B cell (primary cell): ENCODE measurements around the gene GIMAP6. TPM values are rescaled to one million over a fixed set of nuclear protein-coding genes. Genes with fewer than 3 reads are reported as not detected.
"Not testable (repeated sequence)": the region's sequence is repeated elsewhere in the genome, so short reads cannot be mapped to it uniquely, and the experiment has no call there.

Experiments used
- ATAC-seq: fragments of 200-7000 bp; cut with Tn5 transposase; one replicate; pipeline ENCODE4 v1.10.0; 2021; ENCODE audit warnings: low read depth, mild to moderate bottlenecking, moderate number of reproducible peaks, moderate library complexity
- CTCF ChIA-PET: fragments of 350-600 bp; sonication (Branson Sonifier 250); formaldehyde crosslinking; loops from one replicate; lab custom pipeline; 2021; ENCODE audit warnings: antibody characterized with exemption, inconsistent platforms; lab: Charles Lee
- POLR2A ChIA-PET: fragments of 350-600 bp; sonication (Branson Sonifier 250); formaldehyde crosslinking; loops from one replicate; lab custom pipeline; 2021; ENCODE audit warnings: antibody characterized with exemption; lab: Charles Lee
- DNase-seq: peaks from one replicate; pipeline ENCODE4 v3.0.0; 2013
- H2AFZ ChIP-seq: 2 replicates; pipeline ENCODE4 v1.6.1; 2012; ENCODE audit warnings: mild to moderate bottlenecking, low read depth, low read length; ENCODE audit not compliant: insufficient read depth, poor library complexity, severe bottlenecking
- H3K27ac ChIP-seq, 2 donors: 1 replicate in 1 of 2; 2 replicates in 1 of 2; pipeline ENCODE4 v1.5.1; 2012 to 2013; ENCODE audit warnings: low read length in 2 of 2, mild to moderate bottlenecking in 2 of 2, moderate library complexity in 1 of 2
- H3K27me3 ChIP-seq, 4 experiments: fragments of 200-600 bp in 1 of 4; sonication (generic) in 1 of 4; replicated peaks in 1 of 4; 1 replicate in 2 of 4; 2 replicates in 2 of 4; pipeline versions ENCODE4 v1.6.1 to v1.7.0; 2013 to 2016; ENCODE audit warnings: low read length in 3 of 4, mild to moderate bottlenecking in 2 of 4, mixed read lengths in 1 of 4, moderate library complexity in 1 of 4; ENCODE audit not compliant: insufficient read depth in 4 of 4, control insufficient read depth in 3 of 4; ENCODE audit errors: control extremely low read depth in 1 of 4
- H3K36me3 ChIP-seq, 2 experiments: replicated peaks in 1 of 2; 1 replicate in 1 of 2; 2 replicates in 1 of 2; pipeline versions ENCODE4 v1.6.1 to v1.7.1; 2013; ENCODE audit warnings: low read length in 1 of 2; ENCODE audit not compliant: insufficient read depth in 2 of 2, control insufficient read depth in 1 of 2; ENCODE audit errors: control extremely low read depth in 1 of 2, extremely low read depth in 1 of 2
- H3K4me1 ChIP-seq, 2 donors: fragments of 200-600 bp in 1 of 2; sonication (generic) in 1 of 2; 1 replicate in 1 of 2; 2 replicates in 1 of 2; pipeline versions ENCODE4 v1.5.1 to v1.6.1; 2013 to 2017; ENCODE audit warnings: low read length in 2 of 2; ENCODE audit not compliant: control insufficient read depth in 2 of 2, insufficient read depth in 2 of 2
- H3K4me2 ChIP-seq: replicated peaks from 2 replicates; pipeline ENCODE3; 2012; ENCODE audit warnings: mild to moderate bottlenecking, low read depth, low read length; ENCODE audit not compliant: poor library complexity, severe bottlenecking
- H3K4me3 ChIP-seq, 5 experiments: fragments of 200-600 bp in 1 of 5; sonication (generic) in 1 of 5; 1 replicate in 3 of 5; 2 replicates in 2 of 5; pipeline versions ENCODE4 v1.5.1 to v1.7.0; 2011 to 2016; ENCODE audit warnings: low read length in 4 of 5, mild to moderate bottlenecking in 4 of 5, low read depth in 2 of 5, control low read depth in 1 of 5, moderate library complexity in 1 of 5; ENCODE audit not compliant: insufficient read depth in 1 of 5; ENCODE audit errors: control extremely low read depth in 1 of 5, extremely low read depth in 1 of 5
- H3K79me2 ChIP-seq: fragments of 200-600 bp; sonication (generic); one replicate; pipeline ENCODE4 v1.6.0; 2016; ENCODE audit warnings: low read length; ENCODE audit not compliant: control insufficient read depth, insufficient read depth
- H3K9ac ChIP-seq: fragments of 200-600 bp; sonication (generic); 2 replicates; pipeline ENCODE4 v1.6.1; 2017; ENCODE audit warnings: mild to moderate bottlenecking, low read length, moderate library complexity
- H3K9me3 ChIP-seq, 3 donors: one replicate each; pipeline versions ENCODE4 v1.6.1 to v1.7.1; 2013; ENCODE audit warnings: low read length in 2 of 3; ENCODE audit not compliant: control insufficient read depth in 2 of 3, insufficient read depth in 1 of 3; ENCODE audit errors: control extremely low read depth in 1 of 3
- H4K20me1 ChIP-seq: 2 replicates; pipeline ENCODE4 v1.6.0; 2012; ENCODE audit warnings: mild to moderate bottlenecking, low read length; ENCODE audit not compliant: insufficient read depth, control insufficient read depth, poor library complexity, severe bottlenecking
- H3K27ac Mint-ChIP-seq: one replicate; pipeline ENCODE4 v1.8.0; 2021; ENCODE audit warnings: mixed read lengths
- H3K27me3 Mint-ChIP-seq: one replicate; pipeline ENCODE4 v1.8.0; 2021; ENCODE audit warnings: mixed read lengths
- H3K4me1 Mint-ChIP-seq: one replicate; pipeline ENCODE4 v1.8.0; 2021; ENCODE audit warnings: mixed read lengths
- H3K4me3 Mint-ChIP-seq: one replicate; pipeline ENCODE4 v1.8.0; 2021; ENCODE audit warnings: mixed read lengths
- H3K9me3 Mint-ChIP-seq: one replicate; pipeline ENCODE4 v1.8.0; 2022; ENCODE audit warnings: mixed read lengths; ENCODE audit not compliant: insufficient read depth
- EZH2 ChIP-seq: IDR thresholded peaks from 2 replicates; pipeline ENCODE4 v1.6.1; 2012; ENCODE audit warnings: borderline replicate concordance, low read depth, mild to moderate bottlenecking, moderate library complexity, low read length; ENCODE audit not compliant: insufficient read depth, poor library complexity, severe bottlenecking
- WGBS: methylation state at CpG from one replicate; pipeline ENCODE4 v1.1.5; 2013; ENCODE audit warnings: missing lambda C conversion rate; ENCODE audit not compliant: insufficient coverage; 5-methylcytosine and 5-hydroxymethylcytosine counted together
- intact Hi-C: fragments of 100-400 bp; cut with micrococcal nuclease; formaldehyde crosslinking; loops from one replicate; pipeline ENCODE4 v1.10.0; 2022
- polyA plus RNA-seq: library from polyadenylated mRNA; depleted of rRNA; stranded (reverse); fragments of >200 nt; gene quantifications from 2 replicates; pipeline ENCODE4 v1.2.3, GENCODE V29; 2012
- total RNA-seq, 2 donors: library from RNA; stranded (reverse); fragments of 120-200 nt in 1 of 2; gene quantifications; 1 replicate in 1 of 2; 2 replicates in 1 of 2; pipeline versions ENCODE4 v1.2.3 to v1.2.4, GENCODE V29; 2013 to 2022
- TF ChIP-seq, protein P1 (sequence below): fragments of 200-600 bp; IDR thresholded peaks from one replicate; pipeline ENCODE4 v1.8.0; 2022; ENCODE audit warnings: antibody characterized with exemption, mild to moderate bottlenecking

Gene GIMAP6
- total and polyA plus RNA-seq, 2 donors (not counting 1 experiment from before 2014, with no cell fraction given), result 0.39 to 0.45 TPM

DNA sequence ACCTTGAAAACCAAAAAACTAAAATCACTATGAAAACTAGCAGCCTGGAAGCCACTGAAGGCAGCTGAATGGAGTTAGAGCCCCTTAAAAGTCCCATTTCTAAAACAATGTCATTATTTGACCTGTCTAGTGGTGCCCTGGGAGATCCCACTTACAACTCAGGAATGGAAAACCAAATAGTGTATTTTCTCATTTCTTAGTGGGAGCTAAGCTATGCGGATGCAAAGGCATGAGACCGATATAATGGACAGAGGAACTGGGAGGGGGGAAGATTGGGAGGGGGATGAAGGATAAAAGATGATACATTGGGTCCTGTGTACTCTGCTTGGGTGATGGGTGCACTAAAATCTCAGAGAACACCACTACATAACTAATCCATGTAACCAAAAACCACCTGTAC is 43.5 kb upstream of the GIMAP6 start:
- Mint-ChIP-seq H3K27ac (no peak overlapping the region), H3K4me3 (no peak overlapping the region), H3K27me3 (peaks cover 6% of the 10 kb centered on the region), H3K9me3 (no peaks in the 10 kb centered on the region), H3K4me1 (peaks cover 13% of the 10 kb centered on the region)
- DNase-seq (no peak), ATAC-seq (no peak)
- no peak overlapping the region for H3K4me3 ChIP-seq
- no peak overlapping the region for H3K9ac ChIP-seq
- ChIA-PET POLR2A (no interaction called here), CTCF (interaction anchor here (1.0 kb wide), 1 partner anchor 103 kb away, joined by 3 read pairs; no protein-coding TSS in a partner anchor)
- peaks cover 7 to 14% of the 10 kb centered on the region in 2 donors for H3K4me1 ChIP-seq
- no peaks in the 10 kb centered on the region for H3K27me3 ChIP-seq
- H4K20me1 ChIP-seq, result no peaks in the 10 kb centered on the region
- no peaks in the 10 kb centered on the region for H3K36me3 ChIP-seq
- no CpG with 5 or more reads among the region's 2 CpGs for WGBS
- TF ChIP-seq, protein P1, sequence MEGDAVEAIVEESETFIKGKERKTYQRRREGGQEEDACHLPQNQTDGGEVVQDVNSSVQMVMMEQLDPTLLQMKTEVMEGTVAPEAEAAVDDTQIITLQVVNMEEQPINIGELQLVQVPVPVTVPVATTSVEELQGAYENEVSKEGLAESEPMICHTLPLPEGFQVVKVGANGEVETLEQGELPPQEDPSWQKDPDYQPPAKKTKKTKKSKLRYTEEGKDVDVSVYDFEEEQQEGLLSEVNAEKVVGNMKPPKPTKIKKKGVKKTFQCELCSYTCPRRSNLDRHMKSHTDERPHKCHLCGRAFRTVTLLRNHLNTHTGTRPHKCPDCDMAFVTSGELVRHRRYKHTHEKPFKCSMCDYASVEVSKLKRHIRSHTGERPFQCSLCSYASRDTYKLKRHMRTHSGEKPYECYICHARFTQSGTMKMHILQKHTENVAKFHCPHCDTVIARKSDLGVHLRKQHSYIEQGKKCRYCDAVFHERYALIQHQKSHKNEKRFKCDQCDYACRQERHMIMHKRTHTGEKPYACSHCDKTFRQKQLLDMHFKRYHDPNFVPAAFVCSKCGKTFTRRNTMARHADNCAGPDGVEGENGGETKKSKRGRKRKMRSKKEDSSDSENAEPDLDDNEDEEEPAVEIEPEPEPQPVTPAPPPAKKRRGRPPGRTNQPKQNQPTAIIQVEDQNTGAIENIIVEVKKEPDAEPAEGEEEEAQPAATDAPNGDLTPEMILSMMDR, result no peak
- no peak for TF ChIP-seq EZH2
- no peak overlapping the region for H3K4me2 ChIP-seq
- H2AFZ ChIP-seq, result no peak overlapping the region
- no peak overlapping the region for H3K27ac ChIP-seq
- no peaks in the 10 kb centered on the region for H3K79me2 ChIP-seq
- intact Hi-C loops, result no loop called here
- H3K9me3 ChIP-seq, result no peaks in the 10 kb centered on the region

DNA sequence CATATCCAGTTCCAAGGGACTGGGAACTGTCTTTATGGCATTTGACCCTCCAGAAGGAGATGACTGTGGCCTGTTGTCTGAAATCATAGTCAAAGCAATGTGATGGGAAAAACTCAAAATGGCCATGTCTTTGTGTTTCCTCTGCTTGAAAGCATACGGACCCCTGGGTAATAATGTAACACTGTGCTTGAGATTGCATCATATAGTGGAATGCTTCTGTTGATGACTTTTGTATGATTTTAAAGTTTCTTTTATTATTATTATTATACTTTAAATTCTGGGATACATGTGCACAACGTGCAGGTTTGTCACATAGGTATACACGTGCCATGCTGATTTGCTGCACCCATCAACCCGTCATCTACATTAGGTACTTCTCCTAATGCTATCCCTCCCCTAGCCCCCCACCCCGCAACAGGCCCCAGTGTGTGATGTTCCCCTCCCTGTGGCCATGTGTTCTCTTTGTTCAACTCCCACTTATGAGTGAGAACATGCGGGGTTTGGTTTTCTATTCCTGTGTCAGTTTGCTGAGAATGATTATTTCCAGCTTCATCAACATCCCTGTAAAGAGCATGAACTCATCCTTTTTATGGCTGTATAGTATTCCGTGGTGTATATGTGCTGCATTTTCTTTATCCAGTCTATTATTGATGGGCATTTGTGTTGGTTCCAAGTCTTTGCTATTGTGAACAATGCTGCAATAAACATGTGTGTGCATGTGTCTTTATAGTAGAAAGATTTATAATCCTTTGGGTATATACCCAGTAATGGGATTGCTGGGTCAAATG is 39.8 kb upstream of the GIMAP6 start:
- H3K36me3 ChIP-seq, H3K4me3 ChIP-seq, H2AFZ ChIP-seq, CTCF ChIA-PET, H3K9me3 Mint-ChIP-seq, H3K79me2 ChIP-seq, H4K20me1 ChIP-seq, intact Hi-C loops, ATAC-seq, H3K27me3 ChIP-seq, H3K27ac ChIP-seq, H3K4me3 Mint-ChIP-seq, POLR2A ChIA-PET, H3K27me3 Mint-ChIP-seq, H3K9me3 ChIP-seq, H3K9ac ChIP-seq, H3K4me2 ChIP-seq, H3K27ac Mint-ChIP-seq, DNase-seq: not testable (repeated sequence)
- peaks cover 7 to 25% of the 10 kb centered on the region in 2 donors for H3K4me1 ChIP-seq
- peaks cover 17% of the 10 kb centered on the region for H3K4me1 Mint-ChIP-seq
- 100% methylated on average over 2 of the region's 7 CpGs for WGBS
